ENCODE measurements around the gene ADIPOQ. TPM values are rescaled to one million over a fixed set of nuclear protein-coding genes. Genes with fewer than 3 reads are reported as not detected.

ADIPOQ gene
- total RNA-seq, 1 experiment from 2014 or later, result not detected

DNA sequence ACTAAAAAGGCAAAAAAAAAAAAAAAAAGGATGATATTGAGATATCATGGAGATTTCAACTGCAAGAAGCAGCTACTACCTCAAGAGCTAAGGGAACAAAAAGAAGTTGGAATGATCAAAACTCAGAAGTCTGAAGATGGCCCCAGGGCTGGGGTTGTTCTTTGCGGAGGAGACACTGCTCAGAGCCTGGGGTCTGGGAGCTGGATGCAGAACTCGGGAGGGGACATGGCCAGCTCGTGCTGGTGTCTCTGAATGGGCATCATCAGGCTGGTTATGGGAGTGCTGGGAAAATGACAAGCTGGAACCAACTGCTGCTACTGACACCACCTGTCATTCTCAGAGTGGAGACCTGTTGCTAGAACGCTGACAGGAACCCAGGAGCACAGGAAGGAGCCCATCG is 14.2 kb upstream of the ADIPOQ start:
- Histone ChIP-seq H3K4me3 (ENCODE audit: low read depth in 2 of 2, low read length in 2 of 2) (no peak overlapping the region), H3K27me3 (ENCODE audit: control insufficient read depth, insufficient read depth, low read length) (peaks cover 53% of the 10 kb centered on the region), H3K9me3 (ENCODE audit: control insufficient read depth, insufficient read depth, low read depth, low read length) (no peaks in the 10 kb centered on the region), H3K36me3 (ENCODE audit: control insufficient read depth, insufficient read depth, low read length) (no peaks in the 10 kb centered on the region; the same call in 1 of the 2 replicates), H3K4me1 (ENCODE audit: control insufficient read depth, insufficient read depth, low read length) (0 out of 2 replicates have a peak, but pooled peaks cover 3% of the 10 kb centered on the region), H3K27ac (ENCODE audit: low read length) (no peak overlapping the region)
- intact Hi-C loops (cut with micrococcal nuclease; ENCODE audit: unreplicated experiment), result no loop called here
- ATAC-seq (no peak), DNase-seq (ENCODE audit: low read depth, low spot score) (no peak)
- POLR2A ChIA-PET, result interaction anchor here (0.6 kb wide), 4 partner anchors 81 to 470 kb away, joined by 4 to 15 read pairs (median 8); no protein-coding TSS in a partner anchor
- TF ChIP-seq, protein P1, sequence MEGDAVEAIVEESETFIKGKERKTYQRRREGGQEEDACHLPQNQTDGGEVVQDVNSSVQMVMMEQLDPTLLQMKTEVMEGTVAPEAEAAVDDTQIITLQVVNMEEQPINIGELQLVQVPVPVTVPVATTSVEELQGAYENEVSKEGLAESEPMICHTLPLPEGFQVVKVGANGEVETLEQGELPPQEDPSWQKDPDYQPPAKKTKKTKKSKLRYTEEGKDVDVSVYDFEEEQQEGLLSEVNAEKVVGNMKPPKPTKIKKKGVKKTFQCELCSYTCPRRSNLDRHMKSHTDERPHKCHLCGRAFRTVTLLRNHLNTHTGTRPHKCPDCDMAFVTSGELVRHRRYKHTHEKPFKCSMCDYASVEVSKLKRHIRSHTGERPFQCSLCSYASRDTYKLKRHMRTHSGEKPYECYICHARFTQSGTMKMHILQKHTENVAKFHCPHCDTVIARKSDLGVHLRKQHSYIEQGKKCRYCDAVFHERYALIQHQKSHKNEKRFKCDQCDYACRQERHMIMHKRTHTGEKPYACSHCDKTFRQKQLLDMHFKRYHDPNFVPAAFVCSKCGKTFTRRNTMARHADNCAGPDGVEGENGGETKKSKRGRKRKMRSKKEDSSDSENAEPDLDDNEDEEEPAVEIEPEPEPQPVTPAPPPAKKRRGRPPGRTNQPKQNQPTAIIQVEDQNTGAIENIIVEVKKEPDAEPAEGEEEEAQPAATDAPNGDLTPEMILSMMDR (IDR thresholded peaks at IDR 0.05), result no peak
- TF ChIP-seq TCF7L2 (IDR thresholded peaks at IDR 0.05; ENCODE audit: low read depth, low read length), result no peak
- CTCF ChIA-PET, result no interaction called here
- in situ Hi-C loops (cut with HindIII; ENCODE audit: low pct_unique_long_range_greater_than_20kb, low sequenced_read_pairs), result no loop called here
- BruUV-seq (replicated peaks), result no TSS peak

DNA sequence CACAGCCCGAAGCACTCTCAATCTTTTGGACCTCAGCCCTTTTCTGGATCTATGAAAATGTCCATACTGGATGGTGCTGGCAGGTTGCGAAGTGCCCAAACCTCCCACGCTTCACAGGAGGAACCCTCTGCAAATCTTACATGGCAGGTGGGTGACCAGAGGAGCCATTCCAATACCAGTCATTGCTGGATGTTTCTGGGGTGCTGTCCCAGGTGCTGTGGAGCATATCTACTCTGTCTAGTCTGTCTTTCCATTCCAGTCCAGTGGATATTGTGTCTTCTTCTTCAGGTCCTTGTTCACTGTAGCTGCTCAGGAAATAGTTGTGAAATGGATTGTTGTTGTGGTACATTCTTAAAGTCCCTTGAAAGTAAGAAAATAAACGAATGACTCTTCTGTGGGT is 10.7 kb upstream of the ADIPOQ start:
- in situ Hi-C loops (cut with HindIII; ENCODE audit: low pct_unique_long_range_greater_than_20kb, low sequenced_read_pairs), result no loop called here
- H3K27me3 ChIP-seq (ENCODE audit: control insufficient read depth, insufficient read depth, low read length), result peaks cover 47% of the 10 kb centered on the region
- CTCF ChIA-PET, result no interaction called here

More for the DNA sequence above, 10.7 kb upstream of the ADIPOQ start:
- Histone ChIP-seq H3K4me3 (ENCODE audit: low read depth in 2 of 2, low read length in 2 of 2) (no peak overlapping the region), H3K9me3 (ENCODE audit: control insufficient read depth, insufficient read depth, low read depth, low read length) (no peaks in the 10 kb centered on the region), H3K4me1 (ENCODE audit: control insufficient read depth, insufficient read depth, low read length) (no peaks in the 10 kb centered on the region), H3K27ac (ENCODE audit: low read length) (no peak overlapping the region), H3K36me3 (ENCODE audit: control insufficient read depth, insufficient read depth, low read length) (no peaks in the 10 kb centered on the region; the same call in 1 of the 2 replicates)
- no peak for ATAC-seq
- TF ChIP-seq POLR2AphosphoS5 (IDR thresholded peaks at IDR 0.05; ENCODE audit: low read depth, low read length) (no peak), TCF7L2 (IDR thresholded peaks at IDR 0.05; ENCODE audit: low read depth, low read length) (no peak), REST (IDR thresholded peaks at IDR 0.05; ENCODE audit: insufficient read depth in 1 of 2, low read depth in 2 of 2, low read length in 1 of 2) (peak; percentile 37 to 66; a peak in 2 of 4 replicates), SIN3A (IDR thresholded peaks at IDR 0.05; ENCODE audit: borderline replicate concordance, insufficient read depth, low read depth, low read length) (no peak)
- TF ChIP-seq, protein P1 (IDR thresholded peaks at IDR 0.05), result no peak
- POLR2A ChIA-PET, result no interaction called here
- no peak for DNase-seq (ENCODE audit: low read depth, low spot score)
- no TSS peak for BruUV-seq (replicated peaks)
- intact Hi-C loops (cut with micrococcal nuclease; ENCODE audit: unreplicated experiment), result loop anchor here (10.0 kb wide), 1 partner anchor 883 kb away; no protein-coding TSS in a partner anchor

Measured in Panc1 (cell line).